GM23338 (cell line): Measurements from ENCODE around the gene TRAF3. TPM values are rescaled to one million over a fixed set of nuclear protein-coding genes. Genes with fewer than 3 reads are reported as not detected.

ENCODE experiments used
- ATAC-seq: fragments of 200-7000 bp; cut with Tn5 transposase; 3 replicates; pipeline ENCODE4 v1.9.1; 2020
- DNase-seq: peaks from one replicate; pipeline ENCODE4 v3.0.0-alpha.2; 2015; ENCODE audit warnings: low spot score
- H2AFZ ChIP-seq: fragments of 200-600 bp; sonication (generic); 2 replicates; pipeline ENCODE4 v1.8.0; 2016; ENCODE audit warnings: antibody characterized with exemption, mild to moderate bottlenecking, moderate library complexity
- H3F3A ChIP-seq: fragments of 200-600 bp; sonication (generic); replicated peaks from 2 replicates; pipeline ENCODE4 v1.8.0; 2017; ENCODE audit warnings: antibody characterized with exemption, mixed run types, low read depth
- H3K27ac ChIP-seq: fragments of 200-600 bp; sonication (generic); 2 replicates; pipeline ENCODE4 v1.6.1; 2016; ENCODE audit warnings: low read depth
- H3K27me3 ChIP-seq: fragments of 200-600 bp; sonication (generic); 2 replicates; pipeline ENCODE4 v1.8.0; 2016; ENCODE audit warnings: mild to moderate bottlenecking, mixed run types, moderate library complexity; ENCODE audit not compliant: insufficient read depth
- H3K36me3 ChIP-seq: fragments of 200-600 bp; sonication (generic); 2 replicates; pipeline ENCODE4 v1.8.0; 2016; ENCODE audit warnings: mild to moderate bottlenecking; ENCODE audit not compliant: insufficient read depth
- H3K4me1 ChIP-seq: fragments of 200-600 bp; sonication (generic); 2 replicates; pipeline ENCODE4 v1.8.0; 2016; ENCODE audit warnings: mild to moderate bottlenecking, moderate library complexity; ENCODE audit not compliant: insufficient read depth
- H3K4me2 ChIP-seq: fragments of 200-600 bp; sonication (generic); 2 replicates; pipeline ENCODE4 v1.7.1; 2017; ENCODE audit warnings: mixed run types
- H3K4me3 ChIP-seq: fragments of 200-600 bp; sonication (generic); 2 replicates; pipeline ENCODE4 v1.6.1; 2016; ENCODE audit warnings: mixed run types
- H3K79me2 ChIP-seq: fragments of 200-600 bp; sonication (generic); replicated peaks from 2 replicates; pipeline ENCODE4 v1.8.0; 2017; ENCODE audit warnings: mild to moderate bottlenecking; ENCODE audit not compliant: insufficient read depth
- H3K9me2 ChIP-seq: fragments of 200-600 bp; sonication (generic); 2 replicates; pipeline ENCODE4 v1.8.0; 2017; ENCODE audit not compliant: insufficient read depth
- H4K20me1 ChIP-seq: fragments of 200-600 bp; sonication (generic); replicated peaks from 2 replicates; pipeline ENCODE4 v1.8.0; 2017; ENCODE audit warnings: mild to moderate bottlenecking; ENCODE audit not compliant: insufficient read depth
- H3K27ac Mint-ChIP-seq: 2 replicates; pipeline ENCODE4 v1.8.0; 2020; ENCODE audit warnings: inconsistent platforms, mild to moderate bottlenecking, moderate library complexity, mixed read lengths
- H3K27me3 Mint-ChIP-seq: 3 replicates; pipeline ENCODE4 v1.8.0; 2022; ENCODE audit warnings: low read depth, mild to moderate bottlenecking, moderate library complexity, mixed read lengths, inconsistent platforms; ENCODE audit not compliant: insufficient read depth, poor library complexity
- H3K36me3 Mint-ChIP-seq: 3 replicates; pipeline ENCODE4 v1.8.0; 2021; ENCODE audit warnings: low read depth, mild to moderate bottlenecking, inconsistent platforms, moderate library complexity, mixed read lengths
- H3K4me1 Mint-ChIP-seq: 3 replicates; pipeline ENCODE4 v1.8.0; 2020; ENCODE audit warnings: mild to moderate bottlenecking, inconsistent platforms, mixed read lengths
- H3K4me3 Mint-ChIP-seq: 3 replicates; pipeline ENCODE4 v1.8.0; 2021; ENCODE audit warnings: moderate library complexity, mild to moderate bottlenecking, inconsistent platforms, mixed read lengths
- H3K9me3 Mint-ChIP-seq: 3 replicates; pipeline ENCODE4 v1.8.0; 2020; ENCODE audit warnings: moderate library complexity, mild to moderate bottlenecking, inconsistent platforms, mixed read lengths
- polyA plus RNA-seq: library from polyadenylated mRNA; unstranded; fragments of >200 nt; fragmentation: Nextera tagmentation; extraction: Ambion mirVana; gene quantifications from 2 replicates; pipeline ENCODE4 v1.2.1, GENCODE V29; 2016
- total RNA-seq: library from RNA; depleted of rRNA; stranded (reverse); fragments of >200 nt; shearing (Covaris generic); gene quantifications from 2 replicates; pipeline ENCODE4 v1.2.3, GENCODE V29; 2014
- TF ChIP-seq, protein P1 (sequence below), 2 experiments: fragments of 200-600 bp in 1 of 2; sonication (generic) in 1 of 2; conservative IDR thresholded peaks; 2 replicates each; pipeline versions ENCODE4 v1.5.1 to v1.6.1; 2016 to 2017; ENCODE audit warnings: antibody characterized with exemption in 2 of 2, low read depth in 2 of 2, mild to moderate bottlenecking in 2 of 2, moderate library complexity in 1 of 2

TRAF3 gene
- total and polyA plus RNA-seq, 2 experiments from 2014 or later, result 3.7 to 9.3 TPM

DNA sequence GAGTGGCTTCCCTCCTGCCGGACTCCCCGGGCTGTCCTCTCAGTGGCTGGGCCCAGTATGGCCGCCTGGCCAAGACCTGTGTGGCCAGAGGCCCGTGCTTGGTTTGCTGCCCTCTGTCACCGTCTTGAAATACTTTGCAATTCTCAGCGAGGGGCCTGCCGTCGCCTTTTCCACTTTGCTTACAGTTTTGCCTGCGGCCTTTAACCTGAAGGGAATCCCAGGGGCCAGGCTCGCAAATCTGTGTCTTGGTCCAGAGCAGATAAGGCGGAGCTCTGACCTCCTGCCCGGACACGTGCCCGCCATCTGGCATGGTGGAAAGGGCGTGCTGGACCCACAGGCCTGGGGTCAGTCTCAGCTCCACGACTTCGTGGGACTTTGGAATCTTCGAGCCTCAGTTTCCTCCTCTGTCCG is 134.3 kb downstream of the TRAF3 start:
- no peak overlapping the region for H2AFZ ChIP-seq
- TF ChIP-seq, protein P1, sequence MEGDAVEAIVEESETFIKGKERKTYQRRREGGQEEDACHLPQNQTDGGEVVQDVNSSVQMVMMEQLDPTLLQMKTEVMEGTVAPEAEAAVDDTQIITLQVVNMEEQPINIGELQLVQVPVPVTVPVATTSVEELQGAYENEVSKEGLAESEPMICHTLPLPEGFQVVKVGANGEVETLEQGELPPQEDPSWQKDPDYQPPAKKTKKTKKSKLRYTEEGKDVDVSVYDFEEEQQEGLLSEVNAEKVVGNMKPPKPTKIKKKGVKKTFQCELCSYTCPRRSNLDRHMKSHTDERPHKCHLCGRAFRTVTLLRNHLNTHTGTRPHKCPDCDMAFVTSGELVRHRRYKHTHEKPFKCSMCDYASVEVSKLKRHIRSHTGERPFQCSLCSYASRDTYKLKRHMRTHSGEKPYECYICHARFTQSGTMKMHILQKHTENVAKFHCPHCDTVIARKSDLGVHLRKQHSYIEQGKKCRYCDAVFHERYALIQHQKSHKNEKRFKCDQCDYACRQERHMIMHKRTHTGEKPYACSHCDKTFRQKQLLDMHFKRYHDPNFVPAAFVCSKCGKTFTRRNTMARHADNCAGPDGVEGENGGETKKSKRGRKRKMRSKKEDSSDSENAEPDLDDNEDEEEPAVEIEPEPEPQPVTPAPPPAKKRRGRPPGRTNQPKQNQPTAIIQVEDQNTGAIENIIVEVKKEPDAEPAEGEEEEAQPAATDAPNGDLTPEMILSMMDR (conservative IDR thresholded peaks at IDR 0.05; ENCODE audit: low read depth in 2 of 2), result no peak
- H3K4me1 Mint-ChIP-seq, result no peaks in the 10 kb centered on the region
- H3K36me3 ChIP-seq, result no peaks in the 10 kb centered on the region
- H3K4me3 ChIP-seq, result no peak overlapping the region
- H3K27me3 Mint-ChIP-seq, result peaks cover 2% of the 10 kb centered on the region
- peaks cover 15% of the 10 kb centered on the region for H3K36me3 Mint-ChIP-seq
- no peaks in the 10 kb centered on the region for H3K4me1 ChIP-seq
- peak overlapping the region; percentile 79; the same call in 1 of the 2 replicates for H3K27ac ChIP-seq
- H3F3A ChIP-seq, result 0 out of 2 replicates have a peak, but pooled peaks cover 7% of the 10 kb centered on the region
- H3K4me3 Mint-ChIP-seq, result no peak overlapping the region
- no peak overlapping the region for H3K4me2 ChIP-seq
- no peaks in the 10 kb centered on the region for H3K9me2 ChIP-seq
- no peak overlapping the region for H3K27ac Mint-ChIP-seq
- H4K20me1 ChIP-seq, result no peaks in the 10 kb centered on the region
- H3K9me3 Mint-ChIP-seq, result peaks cover 8% of the 10 kb centered on the region
- no peaks in the 10 kb centered on the region for H3K79me2 ChIP-seq
- DNase-seq (no peak), ATAC-seq (no peak)
- H3K27me3 ChIP-seq, result no peaks in the 10 kb centered on the region

DNA sequence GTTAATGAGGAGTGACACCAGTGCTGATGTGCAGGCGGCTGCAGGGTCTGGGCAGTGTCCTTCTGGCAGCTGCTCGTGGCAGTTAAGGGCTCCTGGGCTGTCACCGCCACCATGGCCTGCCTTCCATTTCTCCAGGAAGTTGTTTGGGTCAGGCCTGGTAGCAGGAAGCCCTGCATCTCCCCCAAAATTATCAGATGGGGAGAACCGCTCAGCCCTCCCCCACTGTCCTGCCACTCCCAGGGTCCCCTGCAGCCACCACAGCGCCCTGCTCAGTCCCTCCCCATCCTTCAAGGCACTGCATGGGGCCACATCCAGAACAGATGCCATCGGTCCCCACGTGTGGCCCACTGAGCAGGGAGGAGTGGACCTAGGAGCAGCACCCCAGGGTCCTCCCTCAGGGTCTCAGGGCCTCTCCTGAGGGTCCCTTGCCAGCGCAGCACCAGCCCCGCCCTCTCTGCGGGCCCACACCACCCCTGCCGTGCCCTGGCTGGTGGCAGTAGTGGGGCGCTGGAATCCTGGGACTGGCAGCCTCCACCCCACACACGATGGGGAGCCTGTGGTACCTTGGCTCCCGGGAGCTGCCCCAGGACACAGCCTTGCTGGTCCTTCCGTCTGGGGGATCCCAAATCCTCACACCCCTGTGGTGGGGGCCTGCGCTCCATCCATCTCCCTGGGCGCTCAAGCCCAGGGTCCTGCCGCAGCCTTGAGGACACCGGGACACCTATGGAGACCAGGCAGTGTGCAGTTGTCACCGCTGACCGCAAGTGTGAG is 134.9 kb downstream of the TRAF3 start:
- Histone ChIP-seq H3K27me3 (no peaks in the 10 kb centered on the region), H3K27ac (no peak overlapping the region), H3K9me2 (no peaks in the 10 kb centered on the region), H3K36me3 (no peaks in the 10 kb centered on the region), H4K20me1 (no peaks in the 10 kb centered on the region), H3K79me2 (no peaks in the 10 kb centered on the region), H3K4me3 (no peak overlapping the region), H2AFZ (no peak overlapping the region), H3K4me1 (no peaks in the 10 kb centered on the region), H3F3A (0 out of 2 replicates have a peak, but pooled peaks cover 7% of the 10 kb centered on the region), H3K4me2 (no peak overlapping the region)
- Mint-ChIP-seq H3K9me3 (peaks cover 4% of the 10 kb centered on the region), H3K27me3 (peaks cover 2% of the 10 kb centered on the region), H3K36me3 (peaks cover 11% of the 10 kb centered on the region), H3K27ac (no peak overlapping the region), H3K4me3 (no peak overlapping the region), H3K4me1 (no peaks in the 10 kb centered on the region)
- ATAC-seq (no peak), DNase-seq (no peak)
- TF ChIP-seq, protein P1 (conservative IDR thresholded peaks at IDR 0.05; ENCODE audit: low read depth in 2 of 2), result no peak
